ENCODE results near the gene GEMIN4. TPM values are rescaled to one million over a fixed set of nuclear protein-coding genes. Genes with fewer than 3 reads are reported as not detected.

The GEMIN4 gene
- total RNA-seq: 10 to 100 TPM; 25.8 to 28.8 TPM

GRCh38 chr17:752002-752619 lies at the start of gene GEMIN4:
TSS of gene GEMIN4 (minus strand) at chr17:752264. CDS start at chr17:752142, 122 bp downstream.

GRCh38 chr17:781805-782731 lies 30.0 kb upstream of the GEMIN4 start, which contains the start of the genes GLOD4 and MRM3:
TSS of gene GLOD4 (minus strand) at chr17:782280. CDS start at chr17:782255, 25 bp downstream.
TSS of gene MRM3 (plus strand) at chr17:782353. CDS start at chr17:782379, 26 bp downstream.

GRCh38 chr17:732067-732901 lies 19.8 kb downstream of the GEMIN4 start, which contains the start of gene TLCD3A:
TSS of gene TLCD3A (plus strand) at chr17:732596. CDS start at chr17:732648, 52 bp downstream.

Other genes starting within 250 kb of the GEMIN4 start
- 10 to 100 TPM; 63.6 to 63.8 TPM for gene VPS53, start 37.4 kb downstream of the GEMIN4 start, total RNA-seq
- gene TLCD3A, start 19.7 kb downstream of the GEMIN4 start, total RNA-seq: 10 to 100 TPM in 1 of 2 experiments, 1 to 10 TPM in 1; 10.0 to 10.6 TPM
- gene GLOD4, start 30.0 kb upstream of the GEMIN4 start, total RNA-seq: 10 to 100 TPM; 60.0 to 67.4 TPM
- gene MRM3, start 30.1 kb upstream of the GEMIN4 start, total RNA-seq: 10 to 100 TPM; 16.2 to 17.1 TPM
- under 1 TPM; 0.28 to 0.36 TPM for gene NXN, start 227.5 kb upstream of the GEMIN4 start, total RNA-seq
- gene TIMM22, start 244.9 kb upstream of the GEMIN4 start, total RNA-seq: 1 to 10 TPM; 8.1 to 9.2 TPM